Heart right ventricle (tissue), 16 donors: Measurements from ENCODE around the gene FCHO2. TPM values are rescaled to one million over a fixed set of nuclear protein-coding genes. Genes with fewer than 3 reads are reported as not detected.

Experiments used
- ATAC-seq, 8 donors: fragments of 200-7000 bp; cut with Tn5 transposase; one replicate each; pipeline ENCODE4 v1.9.1; 2020; ENCODE audit warnings: mild to moderate bottlenecking in 8 of 8, moderate library complexity in 8 of 8, moderate number of reproducible peaks in 1 of 8
- DNase-seq, 2 donors: peaks; one replicate each; pipeline ENCODE4 v3.0.0-alpha.2; 2020
- H3K27ac ChIP-seq, 10 donors: fragments of 200-600 bp; sonication (generic) in 2 of 10; one replicate each; pipeline versions ENCODE4 v1.5.0 to v1.8.0; 2020 to 2022; ENCODE audit warnings: mild to moderate bottlenecking in 3 of 10
- H3K27me3 ChIP-seq, 7 donors: fragments of 200-600 bp; one replicate each; pipeline ENCODE4 v1.8.0; 2021 to 2022; ENCODE audit warnings: mild to moderate bottlenecking in 2 of 7
- H3K36me3 ChIP-seq, 9 donors: fragments of 200-600 bp; sonication (generic) in 1 of 9; one replicate each; pipeline versions ENCODE4 v1.5.0 to v1.8.0; 2020 to 2022; ENCODE audit warnings: mild to moderate bottlenecking in 2 of 9
- H3K4me1 ChIP-seq, 9 donors: fragments of 200-600 bp; sonication (generic) in 1 of 9; one replicate each; pipeline versions ENCODE4 v1.5.0 to v1.8.0; 2020 to 2022; ENCODE audit warnings: mild to moderate bottlenecking in 4 of 9
- H3K4me3 ChIP-seq, 10 donors: fragments of 200-600 bp; sonication (generic) in 2 of 10; one replicate each; pipeline versions ENCODE4 v1.5.0 to v1.8.0; 2020 to 2022; ENCODE audit warnings: mild to moderate bottlenecking in 7 of 10, moderate library complexity in 2 of 10
- H3K9me3 ChIP-seq, 11 donors: fragments of 200-600 bp in 10 of 11; sonication (generic) in 2 of 11; one replicate each; pipeline versions ENCODE4 v1.5.0 to v1.8.0; 2013 to 2022; ENCODE audit warnings: mild to moderate bottlenecking in 2 of 11, control low read depth in 1 of 11, moderate library complexity in 1 of 11
- CTCF ChIP-seq, 9 donors: fragments of 200-600 bp; sonication (generic) in 2 of 9; IDR thresholded peaks; one replicate each; pipeline versions ENCODE4 v1.5.0 to v1.8.0; 2021 to 2022; ENCODE audit warnings: antibody characterized with exemption in 9 of 9, mild to moderate bottlenecking in 5 of 9, moderate library complexity in 1 of 9
- WGBS, 2 donors: extraction: QIAGEN DNeasy Blood & Tissue Kit; methylation state at CpG; one replicate each; pipeline ENCODE4 v1.1.7; 2013; ENCODE audit warnings: inconsistent platforms in 1 of 2; 5-methylcytosine and 5-hydroxymethylcytosine counted together
- intact Hi-C, 10 donors: fragments of 100-400 bp; cut with DNase I; formaldehyde crosslinking; loops; one replicate each; pipeline versions ENCODE4 v1.11.1 to v1.14.2; 2022
- polyA plus RNA-seq, 2 donors: library from polyadenylated mRNA; stranded (reverse); fragments of 200-250 nt; gene quantifications; one replicate each; pipeline ENCODE4 v1.2.3, GENCODE V29; 2013
- total RNA-seq, 10 donors: library from RNA; stranded (reverse); fragmentation: NEBNext Ultra II Directional in 3 of 10; extraction: Animal tissue kit (Norgen Biotek cat#: 25700) in 3 of 10; gene quantifications; one replicate each; pipeline versions ENCODE4 v1.2.1 to v1.2.4, GENCODE V29; 2021 to 2023
- donor health status: Arrhythmogenic right ventricular cardiomyopathy.
- donor health status: ischemic (EF 13 %, LVEDD 7.1; RV severe dilation, severe dysfunction).
- donor health status: healthy with polysubstance abuse.
- donor health status: DM: no; HTN: yes; CAD: no.
- donor health status: DM: no; HTN: no; CAD: no.
- donor health status: ischemic (EF 25% LVEDD 6.9; RV normal size, moderate dysfunction).
- donor health status: ischemic (EF 25% LVEDD 5.7; RV mildly dilated, moderate dysfunction).
- donor health status: healthy.
- donor health status: DM: yes; HTN: yes; CAD: no.
- donor health status: Ischemic cardiomyopathy.
- donor health status: ischemic (EF 35%, LVEDD 5.7; RV mildly dilated, moderate dysfunction).
- donor health status: nonischemic (EF 11% LVEDD 7.7; RV severe dilation, severe dysfunction).
- donor health status: DM: yes; HTN: yes; CAD: no.
- donor health status: PGD.
- donor health status: ischemic (EF 29% LVEDD 5.4; RV normal size, mild dysfunction).
- donor health status: nonischemic (EF 23%, LVEDD 6.1; RV moderate dilation, normal function).

Gene FCHO2
- total and polyA plus RNA-seq, 12 donors = 4.1 to 26.6 (median 20.2) TPM

GRCh38 chr5:73039082-73039481 lies 83.2 kb downstream of the FCHO2 start:
- peaks cover 0 to 6% (median 0%) of the 10 kb centered on the region in 9 donors for H3K4me1 ChIP-seq
- ATAC-seq (no peak), DNase-seq (no peak)
- H3K27ac ChIP-seq = no peak overlapping the region
- H3K27me3 ChIP-seq = no peaks in the 10 kb centered on the region
- intact Hi-C loops = no loop called here
- H3K9me3 ChIP-seq = no peaks in the 10 kb centered on the region
- no peak overlapping the region for H3K4me3 ChIP-seq
- no peak for TF ChIP-seq CTCF (IDR thresholded peaks at IDR 0.05)
- H3K36me3 ChIP-seq = peaks cover 0 to 82% (median 6%) of the 10 kb centered on the region in 9 donors

- no peak for ATAC-seq
- intact Hi-C loops = no loop called here
Observed at GRCh38 chr5:73042993-73043392, 87.2 kb downstream of the FCHO2 start.

GRCh38 chr5:73044546-73044945 lies 88.7 kb downstream of the FCHO2 start:
- ATAC-seq (no peak), DNase-seq (no peak)
- H3K27me3 ChIP-seq = no peaks in the 10 kb centered on the region
- peaks cover 0 to 39% (median 4%) of the 10 kb centered on the region in 9 donors for H3K36me3 ChIP-seq
- TF ChIP-seq CTCF (IDR thresholded peaks at IDR 0.05) = no peak
- H3K4me3 ChIP-seq = no peak overlapping the region
- H3K4me1 ChIP-seq = peaks cover 0 to 6% (median 0%) of the 10 kb centered on the region in 9 donors
- intact Hi-C loops = no loop called here
- no peak overlapping the region for H3K27ac ChIP-seq
- H3K9me3 ChIP-seq = peaks cover 0 to 12% (median 0%) of the 10 kb centered on the region in 11 donors

More at GRCh38 chr5:73042993-73043392, 87.2 kb downstream of the FCHO2 start:
- Histone ChIP-seq H3K4me3 (no peak overlapping the region), H3K4me1 (peaks cover 0 to 6% (median 0%) of the 10 kb centered on the region in 9 donors), H3K36me3 (peaks cover 0 to 52% (median 4%) of the 10 kb centered on the region in 9 donors), H3K27ac (no peak overlapping the region), H3K27me3 (no peaks in the 10 kb centered on the region), H3K9me3 (peaks cover 0 to 12% (median 0%) of the 10 kb centered on the region in 11 donors)
- no peak for DNase-seq
- TF ChIP-seq CTCF (IDR thresholded peaks at IDR 0.05) = no peak

GRCh38 chr5:73045623-73046022 lies 89.8 kb downstream of the FCHO2 start:
- DNase-seq (no peak), ATAC-seq (no peak)
- 97% methylated on average over 1 of the region's 1 CpG for WGBS, 2 donors
- Histone ChIP-seq H3K27me3 (no peaks in the 10 kb centered on the region), H3K27ac (no peak overlapping the region), H3K4me1 (peaks cover 0 to 6% (median 0%) of the 10 kb centered on the region in 9 donors), H3K36me3 (peaks cover 0 to 40% (median 6%) of the 10 kb centered on the region in 9 donors), H3K9me3 (peaks cover 0 to 12% (median 0%) of the 10 kb centered on the region in 11 donors), H3K4me3 (no peak overlapping the region)
- intact Hi-C loops = no loop called here
- no peak for TF ChIP-seq CTCF (IDR thresholded peaks at IDR 0.05)
